CD4-positive, alpha-beta T cell (primary cell): ENCODE data around the gene DNAJC17. TPM values are rescaled to one million over a fixed set of nuclear protein-coding genes. Genes with fewer than 3 reads are reported as not detected.

Source experiments
- ATAC-seq: fragments of 200-7000 bp; cut with Tn5 transposase; one replicate; pipeline ENCODE4 v1.10.0; 2022; ENCODE audit warnings: mild to moderate bottlenecking; ENCODE audit not compliant: poor library complexity
- CTCF ChIA-PET: fragments of 350-600 bp; sonication (Branson Sonifier 250); formaldehyde crosslinking; loops from one replicate; lab custom pipeline; 2021; ENCODE audit warnings: antibody characterized with exemption, inconsistent platforms; lab: Charles Lee
- POLR2A ChIA-PET: fragments of 350-600 bp; sonication (Branson Sonifier 250); formaldehyde crosslinking; loops from one replicate; lab custom pipeline; 2021; ENCODE audit warnings: antibody characterized with exemption, inconsistent platforms; lab: Charles Lee
- DNase-seq, 14 experiments: peaks; one replicate each; pipeline ENCODE4 v3.0.0-alpha.2; 2013 to 2020; ENCODE audit warnings: mixed read lengths in 2 of 14
- H3K27ac ChIP-seq, 2 donors: one replicate each; pipeline versions ENCODE4 v1.5.1 to v1.7.0; 2013; ENCODE audit warnings: low read length in 2 of 2, low read depth in 1 of 2, mild to moderate bottlenecking in 1 of 2
- H3K27me3 ChIP-seq, 2 experiments: 1 replicate in 1 of 2; 2 replicates in 1 of 2; pipeline versions ENCODE4 v1.6.1 to v1.7.0; 2013; ENCODE audit warnings: low read length in 2 of 2, control low read depth in 1 of 2, mild to moderate bottlenecking in 1 of 2, moderate library complexity in 1 of 2; ENCODE audit not compliant: insufficient read depth in 2 of 2, control insufficient read depth in 1 of 2
- H3K36me3 ChIP-seq: one replicate; pipeline ENCODE4 v1.6.1; 2013; ENCODE audit warnings: low read length, control low read depth; ENCODE audit not compliant: insufficient read depth
- H3K4me1 ChIP-seq: one replicate; pipeline ENCODE4 v1.6.1; 2013; ENCODE audit warnings: low read length, control low read depth; ENCODE audit not compliant: insufficient read depth
- H3K4me3 ChIP-seq: one replicate; pipeline ENCODE4 v1.5.1; 2013; ENCODE audit warnings: mild to moderate bottlenecking, low read length, moderate library complexity
- H3K9me3 ChIP-seq, 2 experiments: 1 replicate in 1 of 2; 2 replicates in 1 of 2; pipeline versions ENCODE4 v1.6.1 to v1.7.0; 2013; ENCODE audit warnings: low read length in 2 of 2, mild to moderate bottlenecking in 2 of 2, control low read depth in 1 of 2, moderate library complexity in 1 of 2; ENCODE audit not compliant: control insufficient read depth in 1 of 2, insufficient read depth in 1 of 2
- H3K27ac Mint-ChIP-seq: one replicate; pipeline ENCODE4 v1.8.0; 2020; ENCODE audit warnings: mixed read lengths
- H3K27me3 Mint-ChIP-seq: one replicate; pipeline ENCODE4 v1.8.0; 2021; ENCODE audit warnings: mixed read lengths
- H3K36me3 Mint-ChIP-seq: one replicate; pipeline ENCODE4 v1.8.0; 2021; ENCODE audit warnings: low read depth, mixed read lengths
- H3K4me1 Mint-ChIP-seq: one replicate; pipeline ENCODE4 v1.8.0; 2021; ENCODE audit warnings: low read depth, mixed read lengths
- H3K4me3 Mint-ChIP-seq: one replicate; pipeline ENCODE4 v1.8.0; 2020; ENCODE audit warnings: mild to moderate bottlenecking, mixed read lengths
- H3K9me3 Mint-ChIP-seq: one replicate; pipeline ENCODE4 v1.8.0; 2020; ENCODE audit warnings: mixed read lengths
- CTCF ChIP-seq: fragments of 200-600 bp; IDR thresholded peaks from one replicate; pipeline ENCODE4 v1.8.0; 2022; ENCODE audit warnings: antibody characterized with exemption, mild to moderate bottlenecking
- intact Hi-C, 2 experiments: fragments of 100-400 bp; cut with DNase I in 1 of 2; cut with micrococcal nuclease in 1 of 2; formaldehyde crosslinking; loops; one replicate each; pipeline versions ENCODE4 v1.15.1 to v1.9.0; 2023 to 2025; cut with DNase I, micrococcal nuclease
- total RNA-seq, 174 experiments: library from RNA in 2 of 174; stranded (reverse) in 2 of 174; gene quantifications; one replicate each; pipeline ENCODE4 v1.2.3 and lab custom pipeline; 2021 to 2026

Gene DNAJC17
- total RNA-seq, 2 experiments from 2014 or later, result 14.4 to 17.9 TPM

GRCh38 chr15:40823572-40824343 is 16.5 kb upstream of the DNAJC17 start:
- H3K27me3 Mint-ChIP-seq, result peaks cover 8% of the 10 kb centered on the region
- intact Hi-C loops, result no loop called here
- Histone ChIP-seq H3K27me3 (no peaks in the 10 kb centered on the region), H3K36me3 (no peaks in the 10 kb centered on the region), H3K4me3 (no peak overlapping the region), H3K9me3 (no peaks in the 10 kb centered on the region), H3K27ac (no peak overlapping the region), H3K4me1 (no peaks in the 10 kb centered on the region)
- H3K4me3 Mint-ChIP-seq, result no peak overlapping the region
- DNase-seq (no peak), ATAC-seq (no peak)
- POLR2A ChIA-PET, result no interaction called here
- no peak overlapping the region for H3K27ac Mint-ChIP-seq
- TF ChIP-seq CTCF, result no peak
- CTCF ChIA-PET, result no interaction called here
- no peaks in the 10 kb centered on the region for H3K9me3 Mint-ChIP-seq
- H3K4me1 Mint-ChIP-seq, result no peaks in the 10 kb centered on the region
- H3K36me3 Mint-ChIP-seq, result no peaks in the 10 kb centered on the region

GRCh38 chr15:40821195-40821594 is 13.9 kb upstream of the DNAJC17 start:
- Histone ChIP-seq H3K27ac (no peak overlapping the region), H3K9me3 (no peaks in the 10 kb centered on the region), H3K36me3 (no peaks in the 10 kb centered on the region), H3K27me3 (no peaks in the 10 kb centered on the region), H3K4me3 (no peak overlapping the region), H3K4me1 (no peaks in the 10 kb centered on the region)
- ChIA-PET CTCF (no interaction called here), POLR2A (no interaction called here)
- H3K27ac Mint-ChIP-seq, result no peak overlapping the region
- no peak for TF ChIP-seq CTCF
- ATAC-seq (no peak), DNase-seq (no peak)
- peaks cover 8% of the 10 kb centered on the region for H3K27me3 Mint-ChIP-seq
- no peaks in the 10 kb centered on the region for H3K4me1 Mint-ChIP-seq
- intact Hi-C loops, result no loop called here
- H3K4me3 Mint-ChIP-seq, result no peak overlapping the region
- H3K9me3 Mint-ChIP-seq, result no peaks in the 10 kb centered on the region
- no peaks in the 10 kb centered on the region for H3K36me3 Mint-ChIP-seq

GRCh38 chr15:40819048-40819447 is 11.8 kb upstream of the DNAJC17 start:
- POLR2A ChIA-PET, result no interaction called here
- ATAC-seq (no peak), DNase-seq (no peak)
- Histone ChIP-seq H3K4me3 (no peak overlapping the region), H3K27me3 (no peaks in the 10 kb centered on the region), H3K9me3 (no peaks in the 10 kb centered on the region), H3K4me1 (no peaks in the 10 kb centered on the region), H3K27ac (no peak overlapping the region), H3K36me3 (peaks cover 9% of the 10 kb centered on the region)
- no peak overlapping the region for H3K27ac Mint-ChIP-seq
- intact Hi-C loops, result no loop called here
- no peaks in the 10 kb centered on the region for H3K4me1 Mint-ChIP-seq
- CTCF ChIA-PET, result interaction anchor here (0.6 kb wide), 1 partner anchor 24 kb away, joined by 3 read pairs; no protein-coding TSS in a partner anchor
- peaks cover 19% of the 10 kb centered on the region for H3K36me3 Mint-ChIP-seq
- no peak for TF ChIP-seq CTCF
- H3K9me3 Mint-ChIP-seq, result no peaks in the 10 kb centered on the region
- peaks cover 8% of the 10 kb centered on the region for H3K27me3 Mint-ChIP-seq
- H3K4me3 Mint-ChIP-seq, result no peak overlapping the region
